Tibial nerve (tissue), 4 donors: Measurements from ENCODE around the gene NFKB1. TPM values are rescaled to one million over a fixed set of nuclear protein-coding genes. Genes with fewer than 3 reads are reported as not detected.

Experiments used
- DNase-seq, 2 donors: peaks; one replicate each; pipeline ENCODE4 v3.0.0-alpha.2; 2019; ENCODE audit warnings: low spot score in 2 of 2
- H3K27ac ChIP-seq, 4 donors: fragments of 200-600 bp; sonication (generic) in 3 of 4; one replicate each; pipeline ENCODE4 v1.5.1; 2017 to 2019; ENCODE audit warnings: mild to moderate bottlenecking in 1 of 4
- H3K27me3 ChIP-seq, 2 donors: fragments of 200-600 bp; sonication (generic) in 1 of 2; one replicate each; pipeline versions ENCODE4 v1.5.1 to v1.6.0; 2017 to 2019
- H3K36me3 ChIP-seq, 3 donors: fragments of 200-600 bp; sonication (generic); one replicate each; pipeline ENCODE4 v1.5.1; 2018 to 2019
- H3K4me1 ChIP-seq, 4 donors: fragments of 200-600 bp; sonication (generic) in 3 of 4; one replicate each; pipeline ENCODE4 v1.5.1; 2017 to 2019
- H3K4me3 ChIP-seq, 4 donors: fragments of 200-600 bp; sonication (generic) in 3 of 4; one replicate each; pipeline ENCODE4 v1.5.1; 2017 to 2019; ENCODE audit warnings: mild to moderate bottlenecking in 1 of 4, moderate library complexity in 1 of 4
- H3K9me3 ChIP-seq, 4 donors: fragments of 200-600 bp; sonication (generic) in 3 of 4; one replicate each; pipeline ENCODE4 v1.5.1; 2017 to 2019
- CTCF ChIP-seq, 5 experiments: fragments of 200-600 bp in 3 of 5; fragments of 450-650 bp in 2 of 5; sonication (generic) in 3 of 5; IDR thresholded peaks; one replicate each; pipeline ENCODE4 v1.5.1; 2016 to 2019; ENCODE audit warnings: antibody characterized with exemption in 5 of 5, mild to moderate bottlenecking in 3 of 5, moderate library complexity in 2 of 5
- EP300 ChIP-seq, 2 donors: sonication (generic); formaldehyde crosslinking; IDR thresholded peaks; one replicate each; pipeline ENCODE4 v1.6.1; 2017; ENCODE audit warnings: antibody characterized with exemption in 2 of 2, mild to moderate bottlenecking in 1 of 2
- POLR2A ChIP-seq, 2 donors: fragments of 450-650 bp; IDR thresholded peaks; one replicate each; pipeline ENCODE4 v1.6.1; 2017; ENCODE audit warnings: antibody characterized with exemption in 2 of 2, mild to moderate bottlenecking in 2 of 2, moderate library complexity in 2 of 2
- WGBS, 2 donors: methylation state at CpG; one replicate each; pipeline ENCODE4 v1.1.5; 2018; 5-methylcytosine and 5-hydroxymethylcytosine counted together
- total RNA-seq, 4 donors: library from RNA; depleted of rRNA; stranded (reverse); fragments of >200 nt; gene quantifications; one replicate each; pipeline ENCODE4 v1.1.0, GENCODE V29; 2016

The NFKB1 gene
- total RNA-seq, 4 donors from 2014 or later, result 21.6 to 44.8 (median 28.3) TPM

GRCh38 chr4:102625232-102625930, 124.2 kb downstream of the NFKB1 start:
- no peaks in the 10 kb centered on the region for H3K9me3 ChIP-seq
- no peaks in the 10 kb centered on the region for H3K27me3 ChIP-seq
- peaks cover 0 to 8% (median 2%) of the 10 kb centered on the region in 4 donors for H3K4me1 ChIP-seq
- 52 to 65% methylated on average over 3 of the region's 3 CpGs for WGBS, 2 donors
- TF ChIP-seq CTCF (IDR thresholded peaks at IDR 0.05) (peak in 3 of 5 experiments; percentile 26 to 35 (median 29)), POLR2A (IDR thresholded peaks at IDR 0.05) (no peak), EP300 (IDR thresholded peaks at IDR 0.05) (no peak)
- no peak overlapping the region for H3K27ac ChIP-seq
- no peak for DNase-seq
- H3K36me3 ChIP-seq, result no peaks in the 10 kb centered on the region
- no peak overlapping the region for H3K4me3 ChIP-seq

GRCh38 chr4:102627831-102628523, 126.8 kb downstream of the NFKB1 start:
- Histone ChIP-seq H3K27ac (no peak overlapping the region), H3K27me3 (no peaks in the 10 kb centered on the region), H3K36me3 (peaks cover 0 to 10% (median 0%) of the 10 kb centered on the region in 3 donors), H3K9me3 (no peaks in the 10 kb centered on the region), H3K4me3 (no peak overlapping the region), H3K4me1 (peaks cover 0 to 8% (median 2%) of the 10 kb centered on the region in 4 donors)
- no peak for DNase-seq
- WGBS, 2 donors, result 72 to 77% methylated on average over 3 of the region's 3 CpGs
- no peak for TF ChIP-seq EP300 (IDR thresholded peaks at IDR 0.05)
- no peak for TF ChIP-seq POLR2A (IDR thresholded peaks at IDR 0.05)
- no peak for TF ChIP-seq CTCF (IDR thresholded peaks at IDR 0.05)

GRCh38 chr4:102629673-102630072, 128.5 kb downstream of the NFKB1 start:
- H3K4me3 ChIP-seq, result no peak overlapping the region
- 89 to 92% methylated on average over 13 of the region's 13 CpGs for WGBS, 2 donors

GRCh38 chr4:102631616-102632015, 130.5 kb downstream of the NFKB1 start:
- 80 to 85% methylated on average over 7 of the region's 7 CpGs for WGBS, 2 donors
- TF ChIP-seq EP300 (IDR thresholded peaks at IDR 0.05) (no peak), CTCF (IDR thresholded peaks at IDR 0.05) (no peak), POLR2A (IDR thresholded peaks at IDR 0.05) (no peak)
- H3K36me3 ChIP-seq, result peaks cover 0 to 34% (median 0%) of the 10 kb centered on the region in 3 donors

More at GRCh38 chr4:102629673-102630072, 128.5 kb downstream of the NFKB1 start:
- no peak for TF ChIP-seq EP300 (IDR thresholded peaks at IDR 0.05)
- TF ChIP-seq CTCF (IDR thresholded peaks at IDR 0.05), result no peak
- TF ChIP-seq POLR2A (IDR thresholded peaks at IDR 0.05), result no peak
- Histone ChIP-seq H3K9me3 (no peaks in the 10 kb centered on the region), H3K4me1 (peaks cover 0 to 8% (median 2%) of the 10 kb centered on the region in 4 donors), H3K27me3 (no peaks in the 10 kb centered on the region), H3K27ac (no peak overlapping the region), H3K36me3 (peaks cover 0 to 21% (median 0%) of the 10 kb centered on the region in 3 donors)
- DNase-seq, result no peak

More at GRCh38 chr4:102631616-102632015, 130.5 kb downstream of the NFKB1 start:
- Histone ChIP-seq H3K27ac (no peak overlapping the region), H3K4me3 (no peak overlapping the region), H3K4me1 (no peaks in the 10 kb centered on the region), H3K27me3 (no peaks in the 10 kb centered on the region), H3K9me3 (no peaks in the 10 kb centered on the region)
- no peak for DNase-seq
